GM12878 (cell line): ENCODE results near the gene ABR. TPM values are rescaled to one million over a fixed set of nuclear protein-coding genes. Genes with fewer than 3 reads are reported as not detected.

ENCODE experiments used
- ATAC-seq: fragments of 200-7000 bp; cut with Tn5 transposase; 3 replicates; pipeline ENCODE4 v1.9.1; 2020; ENCODE audit warnings: mild to moderate bottlenecking, moderate library complexity
- BruUV-seq: library from RNA; stranded (reverse); fragments of 400-500 nt; replicated peaks from 2 replicates; lab custom pipeline; 2021; lab: Mats Ljungman, UMichigan
- CTCF ChIA-PET: fragments of 300-600 bp; sonication (Branson Sonifier 250); formaldehyde crosslinking; extraction: SDS; loops from one replicate; lab custom pipeline; 2021; ENCODE audit warnings: inconsistent platforms; lab: Yijun Ruan, JAX
- POLR2A ChIA-PET: fragments of 350-600 bp; formaldehyde crosslinking; extraction: SDS; loops from one replicate; lab custom pipeline; 2021; ENCODE audit warnings: inconsistent platforms; lab: Charles Lee
- RAD21 ChIA-PET: fragments of 300-600 bp; sonication (Branson Sonifier 250); formaldehyde crosslinking; loops from one replicate; lab custom pipeline; 2023; ENCODE audit warnings: antibody characterized with exemption; ENCODE audit not compliant: unreplicated experiment; lab: Charles Lee
- SMC1A ChIA-PET: fragments of 300-600 bp; sonication (Branson Sonifier 250); formaldehyde crosslinking; loops from one replicate; lab custom pipeline; 2023; ENCODE audit not compliant: unreplicated experiment, uncharacterized antibody; lab: Charles Lee
- DNase-seq: peaks from one replicate; pipeline ENCODE4 v3.0.0-alpha.2; 2011; ENCODE audit warnings: low read depth, low spot score
- FAIRE-seq: peaks from 3 replicates; lab custom pipeline; 2011; peaks lifted over from hg19 to GRCh38; lab: Jason Lieb, UNC
- H2AFZ ChIP-seq: 2 replicates; pipeline ENCODE4 v1.6.0; 2011; ENCODE audit warnings: low read depth, low read length, control low read depth; ENCODE audit not compliant: control insufficient read depth
- H3K27ac ChIP-seq: 2 replicates; pipeline ENCODE4 v1.5.1; 2011; ENCODE audit warnings: control low read depth; ENCODE audit not compliant: control insufficient read depth, insufficient read depth
- H3K27me3 ChIP-seq, 2 experiments: replicated peaks in 1 of 2; 2 replicates each; pipeline versions ENCODE4 v1.6.0 to v1.6.1; 2011; ENCODE audit warnings: low read length in 1 of 2; ENCODE audit not compliant: control insufficient read depth in 2 of 2, insufficient read depth in 2 of 2
- H3K36me3 ChIP-seq, 2 experiments: 2 replicates each; pipeline ENCODE4 v1.5.1; 2011; ENCODE audit warnings: low read length in 1 of 2; ENCODE audit not compliant: control insufficient read depth in 2 of 2, insufficient read depth in 2 of 2
- H3K4me1 ChIP-seq: 2 replicates; pipeline ENCODE4 v1.6.1; 2011; ENCODE audit warnings: mild to moderate bottlenecking, low read length, moderate library complexity, mixed read lengths; ENCODE audit not compliant: control insufficient read depth, insufficient read depth
- H3K4me2 ChIP-seq: 2 replicates; pipeline ENCODE4 v1.6.0; 2011; ENCODE audit warnings: control low read depth; ENCODE audit not compliant: control insufficient read depth, insufficient read depth
- H3K4me3 ChIP-seq: fragments of 200-600 bp; sonication (generic); 2 replicates; pipeline ENCODE4 v1.5.1; 2016
- H3K79me2 ChIP-seq: 2 replicates; pipeline ENCODE4 v1.6.0; 2011; ENCODE audit warnings: low read length; ENCODE audit not compliant: control insufficient read depth, insufficient read depth
- H3K9ac ChIP-seq: 2 replicates; pipeline ENCODE4 v1.8.0; 2011; ENCODE audit warnings: low read length, control low read depth, mixed read lengths; ENCODE audit not compliant: control insufficient read depth, insufficient read depth
- H3K9me3 ChIP-seq: replicated peaks from 3 replicates; pipeline ENCODE4 v1.5.1; 2011; ENCODE audit warnings: mild to moderate bottlenecking, low read length; ENCODE audit not compliant: control insufficient read depth, insufficient read depth
- H4K20me1 ChIP-seq: 2 replicates; pipeline ENCODE4 v1.6.0; 2011; ENCODE audit not compliant: control insufficient read depth, insufficient read depth
- BCL3 ChIP-seq: IDR thresholded peaks from 2 replicates; pipeline ENCODE4 v1.6.1; 2011; ENCODE audit warnings: borderline replicate concordance, low read depth, mild to moderate bottlenecking, moderate library complexity, low read length; ENCODE audit not compliant: insufficient read depth, poor library complexity, severe bottlenecking
- CHD2 ChIP-seq: IDR thresholded peaks from 2 replicates; pipeline ENCODE4 v1.6.1; 2011; ENCODE audit warnings: low read depth, low read length, improper control_type of control experiment, borderline replicate concordance
- EZH2 ChIP-seq: IDR thresholded peaks from 2 replicates; pipeline ENCODE4 v1.6.1; 2012; ENCODE audit warnings: low read depth, mild to moderate bottlenecking, control low read depth, inconsistent platforms, low read length, borderline replicate concordance; ENCODE audit not compliant: control insufficient read depth
- GATAD2B ChIP-seq: fragments of 450-650 bp; conservative IDR thresholded peaks from 2 replicates; pipeline ENCODE4 v1.6.1; 2017; ENCODE audit warnings: low read depth, mild to moderate bottlenecking, moderate library complexity
- NR2C2 ChIP-seq: IDR thresholded peaks from 2 replicates; pipeline ENCODE4 v1.6.1; 2011; ENCODE audit warnings: borderline replicate concordance, low read depth; ENCODE audit not compliant: control insufficient read depth, insufficient read length
- WGBS: methylation state at CpG from one replicate; pipeline ENCODE4 v1.1.6; 2016; ENCODE audit warnings: low lambda C conversion rate; ENCODE audit not compliant: insufficient replicate concordance, insufficient coverage; ENCODE audit errors: missing lambda C conversion rate; 5-methylcytosine and 5-hydroxymethylcytosine counted together
- in situ Hi-C: fragments of 300-500 bp; cut with MboI; formaldehyde crosslinking; loops from 9 replicates; pipeline ENCODE4 v1.14.3; 2018; ENCODE audit warnings: mixed read lengths
- intact Hi-C: fragments of 100-400 bp; cut with micrococcal nuclease; formaldehyde crosslinking; loops from one replicate; pipeline ENCODE4 v1.14.2; 2022; ENCODE audit not compliant: unreplicated experiment
- polyA plus RNA-seq, 11 experiments: library from polyadenylated mRNA; depleted of rRNA in 4 of 11; unstranded in 6 of 11; stranded (reverse) in 5 of 11; fragments of >200 nt; fragmentation: Nextera tagmentation in 4 of 11; fragmentation: Illumina TruSeq in 1 of 11; extraction: Ambion mirVana in 4 of 11; extraction: Trizol in 1 of 11; gene quantifications; 1 replicate in 1 of 11; 2 replicates in 10 of 11; pipeline versions ENCODE4 v1.2.1 to v1.2.3, GENCODE V29; 2011 to 2016; ENCODE audit warnings: inconsistent platforms in 2 of 11, missing spikeins in 2 of 11, low read depth in 1 of 11
- total RNA-seq, 4 experiments: library from RNA; depleted of rRNA in 3 of 4; stranded (reverse); fragments of >200 nt in 3 of 4; fragmentation: Illumina TruSeq in 1 of 4; extraction: Trizol in 1 of 4; gene quantifications; 2 replicates each; pipeline versions ENCODE4 v1.2.1 to v1.2.3, GENCODE V29; 2013 to 2021
- TF ChIP-seq, protein P1 (sequence below): IDR thresholded peaks from 2 replicates; pipeline ENCODE4 v1.6.1; 2011; ENCODE audit warnings: low read depth, mild to moderate bottlenecking, low read length, moderate library complexity, borderline replicate concordance; ENCODE audit errors: extremely low read depth
- TF ChIP-seq, protein P2 (sequence below): fragments of 450-650 bp; IDR thresholded peaks from 2 replicates; pipeline ENCODE4 v1.6.1; 2016; ENCODE audit warnings: mild to moderate bottlenecking, moderate library complexity, borderline replicate concordance

ABR gene
- total and polyA plus RNA-seq, 10 of the 15 experiments (the other 5 are each of a cell fraction or from before 2014, with no cell fraction given), result 1.4 to 112 (median 30.0) TPM

GRCh38 chr17:976312-976711 lies 203.5 kb downstream of the ABR start:
- Histone ChIP-seq H3K27me3 (peaks cover 3 to 11% of the 10 kb centered on the region in 2 experiments; a peak in 2 of 4 replicates), H3K4me2 (no peak overlapping the region), H3K4me3 (no peak overlapping the region)
- 62% methylated on average over 6 of the region's 6 CpGs for WGBS
- no peak for FAIRE-seq
- ChIA-PET RAD21 (no interaction called here), SMC1A (interaction anchor here (0.9 to 1.1 kb wide), 2 partner anchors 20 to 105 kb away, joined by 3 to 5 read pairs; partner anchors contain the start of gene TIMM22)
- TF ChIP-seq EZH2, result no peak
- no peak for TF ChIP-seq GATAD2B
- TF ChIP-seq, protein P1, sequence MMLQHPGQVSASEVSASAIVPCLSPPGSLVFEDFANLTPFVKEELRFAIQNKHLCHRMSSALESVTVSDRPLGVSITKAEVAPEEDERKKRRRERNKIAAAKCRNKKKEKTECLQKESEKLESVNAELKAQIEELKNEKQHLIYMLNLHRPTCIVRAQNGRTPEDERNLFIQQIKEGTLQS, result no peak
- TF ChIP-seq, protein P2, sequence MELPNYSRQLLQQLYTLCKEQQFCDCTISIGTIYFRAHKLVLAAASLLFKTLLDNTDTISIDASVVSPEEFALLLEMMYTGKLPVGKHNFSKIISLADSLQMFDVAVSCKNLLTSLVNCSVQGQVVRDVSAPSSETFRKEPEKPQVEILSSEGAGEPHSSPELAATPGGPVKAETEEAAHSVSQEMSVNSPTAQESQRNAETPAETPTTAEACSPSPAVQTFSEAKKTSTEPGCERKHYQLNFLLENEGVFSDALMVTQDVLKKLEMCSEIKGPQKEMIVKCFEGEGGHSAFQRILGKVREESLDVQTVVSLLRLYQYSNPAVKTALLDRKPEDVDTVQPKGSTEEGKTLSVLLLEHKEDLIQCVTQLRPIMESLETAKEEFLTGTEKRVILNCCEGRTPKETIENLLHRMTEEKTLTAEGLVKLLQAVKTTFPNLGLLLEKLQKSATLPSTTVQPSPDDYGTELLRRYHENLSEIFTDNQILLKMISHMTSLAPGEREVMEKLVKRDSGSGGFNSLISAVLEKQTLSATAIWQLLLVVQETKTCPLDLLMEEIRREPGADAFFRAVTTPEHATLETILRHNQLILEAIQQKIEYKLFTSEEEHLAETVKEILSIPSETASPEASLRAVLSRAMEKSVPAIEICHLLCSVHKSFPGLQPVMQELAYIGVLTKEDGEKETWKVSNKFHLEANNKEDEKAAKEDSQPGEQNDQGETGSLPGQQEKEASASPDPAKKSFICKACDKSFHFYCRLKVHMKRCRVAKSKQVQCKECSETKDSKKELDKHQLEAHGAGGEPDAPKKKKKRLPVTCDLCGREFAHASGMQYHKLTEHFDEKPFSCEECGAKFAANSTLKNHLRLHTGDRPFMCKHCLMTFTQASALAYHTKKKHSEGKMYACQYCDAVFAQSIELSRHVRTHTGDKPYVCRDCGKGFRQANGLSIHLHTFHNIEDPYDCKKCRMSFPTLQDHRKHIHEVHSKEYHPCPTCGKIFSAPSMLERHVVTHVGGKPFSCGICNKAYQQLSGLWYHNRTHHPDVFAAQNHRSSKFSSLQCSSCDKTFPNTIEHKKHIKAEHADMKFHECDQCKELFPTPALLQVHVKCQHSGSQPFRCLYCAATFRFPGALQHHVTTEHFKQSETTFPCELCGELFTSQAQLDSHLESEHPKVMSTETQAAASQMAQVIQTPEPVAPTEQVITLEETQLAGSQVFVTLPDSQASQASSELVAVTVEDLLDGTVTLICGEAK, result no peak
- no peak for TF ChIP-seq CHD2
- no peak for TF ChIP-seq BCL3
- TF ChIP-seq NR2C2, result no peak
- TF ChIP-seq, all 136 proteins: peak for 0
- H2AFZ ChIP-seq, result no peak overlapping the region
- ATAC-seq (no peak), DNase-seq (no peak)
- H3K9ac ChIP-seq, result no peak overlapping the region
- H3K27ac ChIP-seq, result no peak overlapping the region
- H3K36me3 ChIP-seq, result no peaks in the 10 kb centered on the region
- H3K9me3 ChIP-seq, result no peaks in the 10 kb centered on the region
- no peaks in the 10 kb centered on the region for H3K79me2 ChIP-seq
- ChIA-PET CTCF (interaction anchor here (0.6 kb wide), 1 partner anchor 73 kb away, joined by 3 read pairs; no protein-coding TSS in a partner anchor), POLR2A (no interaction called here)
- H4K20me1 ChIP-seq, result no peaks in the 10 kb centered on the region
- in situ Hi-C loops (no loop called here), intact Hi-C loops (no loop called here)
- BruUV-seq, result no TSS peak
- peaks cover 7% of the 10 kb centered on the region; the same call in 1 of the 2 replicates for H3K4me1 ChIP-seq
